Hepatocyte (in vitro differentiated cells): ENCODE results near the gene MTAP.

ENCODE experiments used
- EZH2phosphoT487 ChIP-seq: fragments of 200-600 bp; sonication (generic); IDR thresholded peaks from one replicate; pipeline ENCODE4 v1.6.1; 2018; ENCODE audit warnings: antibody characterized with exemption, mild to moderate bottlenecking, low read depth, moderate library complexity; ENCODE audit not compliant: unreplicated experiment, severe bottlenecking
- TF ChIP-seq, protein P1 (sequence below): fragments of 200-600 bp; sonication (generic); IDR thresholded peaks from 2 replicates; pipeline ENCODE4 v1.5.1; 2016; ENCODE audit warnings: antibody characterized with exemption, mild to moderate bottlenecking; ENCODE audit not compliant: poor library complexity

DNA sequence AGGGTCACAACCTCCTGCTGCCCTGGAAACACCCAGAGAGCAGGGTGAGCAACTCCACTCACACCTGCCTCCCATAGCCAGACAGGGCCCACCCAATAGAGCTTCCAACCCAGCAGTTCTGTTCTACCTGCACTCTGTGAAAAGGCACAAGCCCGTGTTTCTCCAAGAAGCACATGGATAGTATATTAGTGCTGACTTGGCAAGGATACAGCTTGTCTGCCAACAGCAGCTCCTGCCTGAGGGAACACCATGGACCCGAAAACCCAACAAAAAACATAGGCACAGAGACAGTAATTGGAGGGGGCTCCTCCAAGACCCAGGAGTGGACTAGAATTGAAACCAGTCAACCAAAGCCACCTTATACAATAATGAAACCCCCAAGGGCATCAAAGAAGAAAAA lies 143.2 kb downstream of the MTAP start:
- TF ChIP-seq, protein P1, sequence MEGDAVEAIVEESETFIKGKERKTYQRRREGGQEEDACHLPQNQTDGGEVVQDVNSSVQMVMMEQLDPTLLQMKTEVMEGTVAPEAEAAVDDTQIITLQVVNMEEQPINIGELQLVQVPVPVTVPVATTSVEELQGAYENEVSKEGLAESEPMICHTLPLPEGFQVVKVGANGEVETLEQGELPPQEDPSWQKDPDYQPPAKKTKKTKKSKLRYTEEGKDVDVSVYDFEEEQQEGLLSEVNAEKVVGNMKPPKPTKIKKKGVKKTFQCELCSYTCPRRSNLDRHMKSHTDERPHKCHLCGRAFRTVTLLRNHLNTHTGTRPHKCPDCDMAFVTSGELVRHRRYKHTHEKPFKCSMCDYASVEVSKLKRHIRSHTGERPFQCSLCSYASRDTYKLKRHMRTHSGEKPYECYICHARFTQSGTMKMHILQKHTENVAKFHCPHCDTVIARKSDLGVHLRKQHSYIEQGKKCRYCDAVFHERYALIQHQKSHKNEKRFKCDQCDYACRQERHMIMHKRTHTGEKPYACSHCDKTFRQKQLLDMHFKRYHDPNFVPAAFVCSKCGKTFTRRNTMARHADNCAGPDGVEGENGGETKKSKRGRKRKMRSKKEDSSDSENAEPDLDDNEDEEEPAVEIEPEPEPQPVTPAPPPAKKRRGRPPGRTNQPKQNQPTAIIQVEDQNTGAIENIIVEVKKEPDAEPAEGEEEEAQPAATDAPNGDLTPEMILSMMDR, result no peak
- no peak for TF ChIP-seq EZH2phosphoT487
